NCI-H526 treated with DMSO at 0.1 percent for 48 hours (cell line): Measurements from ENCODE around the gene PTPN13.
A peak's percentile ranks its signal among the peaks of the same experiment; 100 is the strongest.

Experiments used
- DNase-seq: peaks from one replicate; lab custom pipeline; 2025; lab: John Stamatoyannopoulos, UW

The PTPN13 gene

GRCh38 chr4:86593688-86594558 is at the start of gene PTPN13:
PTPN13 (plus strand) TSS chr4:86594315; CDS start chr4:86635257, 40,942 bp downstream.
- peak; percentile 92 for DNase-seq

GRCh38 chr4:86547140-86547539 is 47.0 kb upstream of the PTPN13 start:
- DNase-seq: no peak

GRCh38 chr4:86549163-86549788 is 44.8 kb upstream of the PTPN13 start:
- DNase-seq: no peak

- no peak for DNase-seq
These were observed 42.7 kb upstream of the PTPN13 start for GRCh38 chr4:86551387-86551786.

GRCh38 chr4:86554646-86555045 is 39.5 kb upstream of the PTPN13 start:
- no peak for DNase-seq

- DNase-seq: no peak
These were observed 37.2 kb upstream of the PTPN13 start for GRCh38 chr4:86556791-86557415.

- no peak for DNase-seq
These were observed 36.6 kb upstream of the PTPN13 start for GRCh38 chr4:86557526-86557925.

- no peak for DNase-seq
These were observed 35.9 kb upstream of the PTPN13 start for GRCh38 chr4:86558258-86558657.

- DNase-seq: no peak
These were observed 35.3 kb upstream of the PTPN13 start for GRCh38 chr4:86558797-86559196.

GRCh38 chr4:86560447-86560846 is 33.7 kb upstream of the PTPN13 start:
- no peak for DNase-seq

- DNase-seq: no peak
These were observed 32.9 kb upstream of the PTPN13 start for GRCh38 chr4:86561256-86561655.

GRCh38 chr4:86563416-86563815 is 30.7 kb upstream of the PTPN13 start:
- DNase-seq: no peak

GRCh38 chr4:86564795-86565194 is 29.3 kb upstream of the PTPN13 start:
- no peak for DNase-seq

- no peak for DNase-seq
These were observed 28.5 kb upstream of the PTPN13 start for GRCh38 chr4:86565651-86566050.

- no peak for DNase-seq
These were observed 24.8 kb upstream of the PTPN13 start for GRCh38 chr4:86569103-86569870.

GRCh38 chr4:86579941-86580340 is 14.2 kb upstream of the PTPN13 start:
- no peak for DNase-seq

GRCh38 chr4:86582410-86582809 is 11.7 kb upstream of the PTPN13 start:
- no peak for DNase-seq

GRCh38 chr4:86586160-86586572 is 7.9 kb upstream of the PTPN13 start:
- no peak for DNase-seq

- DNase-seq: no peak
These were observed 7.3 kb upstream of the PTPN13 start for GRCh38 chr4:86586626-86587380.

GRCh38 chr4:86587381-86588140 is 6.6 kb upstream of the PTPN13 start:
- DNase-seq: peak; percentile 7
